Fibroblast of mammary gland (primary cell): ENCODE data around the gene RYR3.

Source experiments
- DNase-seq: peaks from one replicate; pipeline ENCODE4 v3.0.0-alpha.2; 2010; ENCODE audit warnings: low read depth
- H3K4me3 ChIP-seq: 2 replicates; pipeline ENCODE4 v1.5.1; 2011; ENCODE audit warnings: low read depth, mild to moderate bottlenecking, low read length, moderate library complexity; ENCODE audit not compliant: control insufficient read depth
- TF ChIP-seq, protein P1 (sequence below): conservative IDR thresholded peaks from 2 replicates; pipeline ENCODE4 v1.5.1; 2011; ENCODE audit warnings: low read depth, low read length, inconsistent platforms; ENCODE audit not compliant: control insufficient read depth, insufficient read depth

RYR3 gene

GRCh38 chr15:33662014-33662413 is 351.2 kb downstream of the RYR3 start:
- DNase-seq: no peak
- TF ChIP-seq, protein P1, sequence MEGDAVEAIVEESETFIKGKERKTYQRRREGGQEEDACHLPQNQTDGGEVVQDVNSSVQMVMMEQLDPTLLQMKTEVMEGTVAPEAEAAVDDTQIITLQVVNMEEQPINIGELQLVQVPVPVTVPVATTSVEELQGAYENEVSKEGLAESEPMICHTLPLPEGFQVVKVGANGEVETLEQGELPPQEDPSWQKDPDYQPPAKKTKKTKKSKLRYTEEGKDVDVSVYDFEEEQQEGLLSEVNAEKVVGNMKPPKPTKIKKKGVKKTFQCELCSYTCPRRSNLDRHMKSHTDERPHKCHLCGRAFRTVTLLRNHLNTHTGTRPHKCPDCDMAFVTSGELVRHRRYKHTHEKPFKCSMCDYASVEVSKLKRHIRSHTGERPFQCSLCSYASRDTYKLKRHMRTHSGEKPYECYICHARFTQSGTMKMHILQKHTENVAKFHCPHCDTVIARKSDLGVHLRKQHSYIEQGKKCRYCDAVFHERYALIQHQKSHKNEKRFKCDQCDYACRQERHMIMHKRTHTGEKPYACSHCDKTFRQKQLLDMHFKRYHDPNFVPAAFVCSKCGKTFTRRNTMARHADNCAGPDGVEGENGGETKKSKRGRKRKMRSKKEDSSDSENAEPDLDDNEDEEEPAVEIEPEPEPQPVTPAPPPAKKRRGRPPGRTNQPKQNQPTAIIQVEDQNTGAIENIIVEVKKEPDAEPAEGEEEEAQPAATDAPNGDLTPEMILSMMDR: no peak
- H3K4me3 ChIP-seq: no peak overlapping the region

DNA sequence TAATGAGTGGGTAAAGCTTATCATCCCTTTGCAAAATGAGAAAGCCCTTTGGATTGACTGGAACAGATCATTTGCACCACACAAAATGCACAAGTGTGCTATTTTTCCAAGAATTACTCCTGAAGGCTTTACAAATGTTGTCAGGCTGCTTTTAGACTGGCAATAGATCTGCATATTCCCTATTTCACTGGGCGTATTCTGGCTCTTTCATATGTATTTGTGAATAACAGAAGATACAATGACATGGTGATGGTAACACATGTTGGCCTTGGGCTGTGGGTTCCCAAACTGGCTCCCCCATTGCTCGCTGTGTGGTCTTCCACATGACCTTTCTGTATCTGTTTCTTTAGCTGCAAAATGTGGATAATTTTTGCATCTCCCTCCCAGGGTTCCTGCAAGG is 354.2 kb downstream of the RYR3 start:
- no peak for DNase-seq
- TF ChIP-seq, protein P1: no peak

GRCh38 chr15:33670567-33670966 is 359.8 kb downstream of the RYR3 start:
- TF ChIP-seq, protein P1: no peak
- H3K4me3 ChIP-seq: no peak overlapping the region
- DNase-seq: no peak

More for the DNA sequence above, 354.2 kb downstream of the RYR3 start:
- no peak overlapping the region for H3K4me3 ChIP-seq

GRCh38 chr15:33671456-33671855 is 360.7 kb downstream of the RYR3 start:
- H3K4me3 ChIP-seq: no peak overlapping the region
- TF ChIP-seq, protein P1: no peak
- no peak for DNase-seq

GRCh38 chr15:33675246-33675645 is 364.5 kb downstream of the RYR3 start:
- DNase-seq: peak; percentile 62
- H3K4me3 ChIP-seq: no peak overlapping the region
- TF ChIP-seq, protein P1: peak; percentile 61

DNA sequence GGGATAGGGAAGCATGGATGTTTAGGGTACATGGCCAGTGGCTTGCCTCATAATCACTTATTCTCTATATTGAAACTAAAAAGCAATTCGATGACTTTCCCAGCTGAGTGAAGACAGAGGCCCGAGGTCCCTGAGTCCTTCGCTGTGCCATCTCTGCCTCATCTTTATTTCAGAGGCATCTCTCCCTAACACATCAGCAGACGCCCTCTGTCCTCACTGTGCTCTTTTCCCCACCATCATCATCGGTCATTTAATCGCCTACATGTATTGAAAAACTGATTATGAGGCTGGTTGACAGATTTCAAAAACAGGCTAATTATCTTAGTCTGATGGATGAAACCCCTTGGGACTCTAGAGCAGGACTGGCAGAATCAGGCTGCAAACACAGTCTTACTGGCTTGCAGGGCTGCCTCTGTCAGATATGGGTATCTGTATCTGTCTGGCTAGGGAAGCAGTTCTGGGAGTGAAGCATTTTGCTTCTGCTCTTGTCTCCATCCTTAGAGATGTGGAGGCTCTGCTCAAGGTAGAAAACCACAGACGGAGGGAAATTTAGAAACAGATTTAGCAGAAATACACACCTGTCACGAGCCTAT is 366.6 kb downstream of the RYR3 start:
- DNase-seq: no peak
- TF ChIP-seq, protein P1: no peak
- no peak overlapping the region for H3K4me3 ChIP-seq

- no peak overlapping the region for H3K4me3 ChIP-seq
- TF ChIP-seq, protein P1: no peak
- no peak for DNase-seq
Measured at GRCh38 chr15:33678176-33678575, 367.4 kb downstream of the RYR3 start.
